HepG2 (cell line): Measurements from ENCODE around the gene REEP6. TPM values are rescaled to one million over a fixed set of nuclear protein-coding genes. Genes with fewer than 3 reads are reported as not detected.
A peak's percentile ranks its signal among the peaks of the same experiment; 100 is the strongest.

ENCODE experiments used
- ATAC-seq: fragments of 200-7000 bp; cut with Tn5 transposase; 3 replicates; pipeline ENCODE4 v1.9.1; 2020; ENCODE audit warnings: mild to moderate bottlenecking, moderate library complexity
- BruUV-seq: library from RNA; stranded (reverse); fragments of 400-500 nt; replicated peaks from 2 replicates; lab custom pipeline; 2021; lab: Mats Ljungman, UMichigan
- CTCF ChIA-PET: fragments of 300-600 bp; formaldehyde crosslinking; extraction: SDS; loops from one replicate; lab custom pipeline; 2021; ENCODE audit warnings: low total read pairs, inconsistent platforms, low intra/inter-chr PET ratio; lab: Yijun Ruan, JAX
- POLR2A ChIA-PET: fragments of 350-600 bp; sonication (Branson Sonifier 250); formaldehyde crosslinking; loops from one replicate; lab custom pipeline; 2020; ENCODE audit warnings: antibody characterized with exemption, inconsistent platforms; lab: Yijun Ruan, JAX
- DNase-seq: peaks from one replicate; pipeline ENCODE4 v3.0.0-alpha.2; 2015; ENCODE audit warnings: low spot score
- FAIRE-seq: peaks from 3 replicates; lab custom pipeline; 2011; peaks lifted over from hg19 to GRCh38; lab: Jason Lieb, UNC
- H2AFZ ChIP-seq: one replicate; pipeline ENCODE4 v1.6.1; 2011; ENCODE audit warnings: low read length, inconsistent platforms
- H3K27ac ChIP-seq: fragments of 300-600 bp; 3 replicates; pipeline ENCODE4 v1.8.0; 2011; ENCODE audit warnings: mixed run types, mild to moderate bottlenecking, mixed read lengths, low read length, inconsistent platforms; ENCODE audit not compliant: insufficient read depth; ENCODE audit errors: extremely low read length
- H3K27me3 ChIP-seq, 2 experiments: fragments of 200-600 bp in 1 of 2; 2 replicates in 1 of 2; 3 replicates in 1 of 2; pipeline versions ENCODE4 v1.6.0 to v1.8.0; 2011; ENCODE audit warnings: low read length in 2 of 2, mild to moderate bottlenecking in 2 of 2, moderate library complexity in 2 of 2, inconsistent platforms in 1 of 2; ENCODE audit not compliant: insufficient read depth in 2 of 2, control insufficient read depth in 1 of 2
- H3K36me3 ChIP-seq, 2 experiments: fragments of 200-600 bp in 1 of 2; replicated peaks in 1 of 2; 2 replicates in 1 of 2; 3 replicates in 1 of 2; pipeline versions ENCODE4 v1.5.1 to v1.8.0; 2011; ENCODE audit warnings: low read length in 2 of 2, inconsistent platforms in 1 of 2; ENCODE audit not compliant: insufficient read depth in 2 of 2, control insufficient read depth in 1 of 2
- H3K4me1 ChIP-seq: 2 replicates; pipeline ENCODE4 v1.5.1; 2012; ENCODE audit warnings: low read length, inconsistent platforms; ENCODE audit not compliant: insufficient read depth
- H3K4me2 ChIP-seq: 2 replicates; pipeline ENCODE4 v1.6.0; 2011; ENCODE audit warnings: low read depth, low read length, inconsistent platforms
- H3K4me3 ChIP-seq, 3 experiments: fragments of 200-600 bp in 1 of 3; sonication (generic), shearing (Covaris generic) in 1 of 3; replicated peaks in 1 of 3; 2 replicates each; pipeline ENCODE4 v1.5.1; 2011 to 2016; ENCODE audit warnings: low read length in 3 of 3, inconsistent platforms in 2 of 3, low read depth in 2 of 3, mild to moderate bottlenecking in 2 of 3, control low read depth in 1 of 3, mixed read lengths in 1 of 3; ENCODE audit not compliant: insufficient read depth in 1 of 3
- H3K79me2 ChIP-seq: one replicate; pipeline ENCODE4 v1.6.1; 2011; ENCODE audit warnings: low read length, inconsistent platforms; ENCODE audit not compliant: insufficient read depth
- H3K9ac ChIP-seq: 2 replicates; pipeline ENCODE4 v1.6.0; 2011; ENCODE audit warnings: mild to moderate bottlenecking, low read depth, low read length, inconsistent platforms; ENCODE audit not compliant: insufficient read depth
- H3K9me3 ChIP-seq: 2 replicates; pipeline ENCODE4 v1.5.1; 2012; ENCODE audit warnings: mild to moderate bottlenecking, low read length
- H4K20me1 ChIP-seq: 2 replicates; pipeline ENCODE4 v1.6.0; 2011; ENCODE audit warnings: inconsistent platforms, mild to moderate bottlenecking, low read length, moderate library complexity; ENCODE audit not compliant: insufficient read depth
- ATF4 ChIP-seq, 2 experiments: fragments of 450-650 bp in 1 of 2; sonication (generic) in 1 of 2; formaldehyde crosslinking; IDR thresholded peaks; 2 replicates each; pipeline versions ENCODE4 v1.5.0 to v1.8.0; 2020 to 2022; ENCODE audit warnings: mild to moderate bottlenecking in 1 of 2, missing genetic modification reagents in 1 of 2
- ATF7-NPFF ChIP-seq: sonication (generic); formaldehyde crosslinking; IDR thresholded peaks from 2 replicates; pipeline ENCODE4 v1.8.1; 2023; ENCODE audit warnings: mild to moderate bottlenecking, low read depth, missing genetic modification reagents, moderate library complexity
- ERF ChIP-seq: IDR thresholded peaks from 2 replicates; pipeline ENCODE4 v1.6.1; 2018; ENCODE audit warnings: missing biosample characterization, missing genetic modification reagents
- FOXK1 ChIP-seq: sonication (generic); formaldehyde crosslinking; IDR thresholded peaks from 2 replicates; pipeline ENCODE4 v1.4.0; 2020; ENCODE audit warnings: low read depth, missing genetic modification reagents, borderline replicate concordance
- MAX ChIP-seq: IDR thresholded peaks from 2 replicates; pipeline ENCODE4 v1.6.1; 2012; ENCODE audit warnings: inconsistent platforms
- NRL ChIP-seq: sonication (generic); formaldehyde crosslinking; IDR thresholded peaks from 2 replicates; pipeline ENCODE4 v1.5.0; 2020; ENCODE audit warnings: missing genetic modification reagents, mild to moderate bottlenecking, moderate library complexity, borderline replicate concordance
- PBX3 ChIP-seq: sonication (generic); formaldehyde crosslinking; IDR thresholded peaks from 2 replicates; pipeline ENCODE4 v1.8.1; 2023; ENCODE audit warnings: missing genetic modification reagents, inconsistent platforms, borderline replicate concordance
- ZFP91 ChIP-seq: sonication (generic); formaldehyde crosslinking; IDR thresholded peaks from 2 replicates; pipeline ENCODE4 v1.9.0; 2022; ENCODE audit warnings: missing genetic modification reagents, mild to moderate bottlenecking, borderline replicate concordance
- ZNF274 ChIP-seq: sonication (generic); formaldehyde crosslinking; IDR thresholded peaks from 2 replicates; pipeline ENCODE4 v1.5.1; 2020; ENCODE audit warnings: mild to moderate bottlenecking, missing genetic modification reagents
- ZNF501 ChIP-seq: sonication (generic); formaldehyde crosslinking; IDR thresholded peaks from 2 replicates; pipeline ENCODE4 v1.5.1; 2020; ENCODE audit warnings: mild to moderate bottlenecking, moderate library complexity, missing genetic modification reagents
- ZNF598 ChIP-seq: sonication (generic); formaldehyde crosslinking; IDR thresholded peaks from 2 replicates; pipeline ENCODE4 v1.5.1; 2020; ENCODE audit warnings: mild to moderate bottlenecking, missing genetic modification reagents, borderline replicate concordance
- ZNF614 ChIP-seq: IDR thresholded peaks from 2 replicates; pipeline ENCODE4 v1.6.1; 2018; ENCODE audit warnings: missing biosample characterization, missing genetic modification reagents, inconsistent platforms, borderline replicate concordance
- ZNF660 ChIP-seq: sonication (generic); formaldehyde crosslinking; IDR thresholded peaks from 2 replicates; pipeline ENCODE4 v1.5.1; 2020; ENCODE audit warnings: mild to moderate bottlenecking, low read depth, missing genetic modification reagents, borderline replicate concordance
- WGBS: methylation state at CpG from one replicate; pipeline ENCODE4 v1.1.6; 2017; ENCODE audit warnings: low lambda C conversion rate; 5-methylcytosine and 5-hydroxymethylcytosine counted together
- in situ Hi-C: cut with HindIII; loops from 2 replicates; pipeline ENCODE4 v1.10.0; 2017; ENCODE audit warnings: low pct_unique_long_range_greater_than_20kb; ENCODE audit not compliant: extremely low pct_ligation_motif_present
- intact Hi-C: fragments of 100-400 bp; cut with micrococcal nuclease; formaldehyde crosslinking; loops from one replicate; pipeline ENCODE4 v1.10.0; 2022; ENCODE audit not compliant: unreplicated experiment
- polyA plus RNA-seq, 8 experiments: library from polyadenylated mRNA; depleted of rRNA in 3 of 8; stranded (reverse) in 7 of 8; unstranded in 1 of 8; fragments of >200 nt; fragmentation: Illumina TruSeq in 4 of 8; extraction: Trizol in 4 of 8; gene quantifications; 2 replicates each; pipeline versions ENCODE4 v1.2.1 to v1.2.3, GENCODE V29; 2011 to 2016; ENCODE audit warnings: low read depth in 4 of 8, missing spikeins in 1 of 8, mixed read lengths in 1 of 8; ENCODE audit not compliant: insufficient read depth in 1 of 8
- total RNA-seq, 5 experiments: library from RNA; depleted of rRNA; stranded (reverse); fragments of >200 nt; fragmentation: Illumina TruSeq; extraction: Trizol; gene quantifications; 2 replicates each; pipeline ENCODE4 v1.2.3, GENCODE V29; 2016; ENCODE audit warnings: low read depth in 1 of 5
- TF ChIP-seq, protein P1 (sequence below): sonication (generic); formaldehyde crosslinking; IDR thresholded peaks from 2 replicates; pipeline ENCODE4 v1.4.0; 2020; ENCODE audit warnings: missing genetic modification reagents, borderline replicate concordance

The REEP6 gene
- total and polyA plus RNA-seq, 2 of the 13 experiments (the other 11 are each of a cell fraction or from before 2014, with no cell fraction given) = 10.0 to 28.8 TPM

DNA sequence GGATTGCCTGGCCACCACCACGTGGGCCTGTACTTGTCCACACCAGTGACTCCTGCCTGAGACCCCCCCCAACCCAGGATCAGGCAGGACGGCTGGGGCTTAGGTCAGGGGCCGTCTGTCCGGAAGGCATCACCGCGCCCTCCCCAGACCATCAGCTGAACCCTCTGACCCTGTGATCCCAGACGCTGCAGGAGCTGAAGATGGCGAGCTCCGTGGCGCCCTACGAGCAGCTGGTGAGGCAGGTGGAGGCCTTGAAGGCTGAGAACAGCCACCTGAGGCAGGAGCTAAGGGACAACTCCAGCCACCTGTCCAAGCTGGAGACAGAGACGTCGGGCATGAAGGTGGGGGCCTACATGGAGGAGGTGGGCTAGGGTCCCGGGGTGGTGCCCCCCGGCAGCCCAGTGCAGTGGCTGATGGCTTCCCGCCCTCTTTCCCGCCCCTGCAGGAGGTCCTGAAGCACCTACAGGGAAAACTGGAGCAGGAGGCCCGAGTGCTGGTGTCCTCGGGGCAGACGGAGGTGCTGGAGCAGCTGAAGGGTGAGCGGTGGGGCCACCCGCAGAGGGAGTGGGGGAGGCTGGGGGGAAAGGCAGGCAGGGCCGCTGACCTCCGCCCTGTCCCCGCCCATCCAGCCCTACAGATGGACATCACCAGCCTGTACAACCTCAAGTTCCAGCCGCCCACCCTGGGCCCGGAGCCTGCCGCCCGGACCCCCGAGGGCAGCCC lies 38.0 kb upstream of the REEP6 start:
- CTCF ChIA-PET = no interaction called here
- H3K4me1 ChIP-seq = peaks cover 48% of the 10 kb centered on the region
- H3K27me3 ChIP-seq = peaks cover 13 to 74% of the 10 kb centered on the region in 2 experiments
- H3K79me2 ChIP-seq = no peaks in the 10 kb centered on the region
- peak overlapping the region in 1 of 3 experiments; percentile 57; a peak in 2 of 6 replicates for H3K4me3 ChIP-seq
- in situ Hi-C loops (no loop called here), intact Hi-C loops (no loop called here)
- H3K9me3 ChIP-seq = no peaks in the 10 kb centered on the region
- DNase-seq = no peak
- POLR2A ChIA-PET = interaction anchor here (0.6 to 4.0 kb wide), 5 partner anchors 9 to 184 kb away, joined by 3 to 34 read pairs (median 5); partner anchors contain the start of genes REEP6 and UQCR11
- H3K9ac ChIP-seq = no peak overlapping the region
- no peak overlapping the region for H2AFZ ChIP-seq
- BruUV-seq = no TSS peak
- peak; percentile 2; the same call in 2 of the 3 replicates for ATAC-seq
- FAIRE-seq = no peak
- peaks cover 6% of the 10 kb centered on the region; the same call in 1 of the 2 replicates for H4K20me1 ChIP-seq
- no peak overlapping the region for H3K27ac ChIP-seq
- no peaks in the 10 kb centered on the region for H3K36me3 ChIP-seq
- H3K4me2 ChIP-seq = peak overlapping the region; percentile 66
- 11% methylated on average over 7 of the region's 30 CpGs for WGBS
- TF ChIP-seq NRL (CRISPR knock-in tag) (no peak), ATF4 (CRISPR knock-in tag; IDR thresholded peaks at IDR 0.05) (no peak), ERF (no peak), ZNF598 (CRISPR knock-in tag) (0 out of 2 replicates have a peak, but pooled peaks have one; percentile 16), ATF7-NPFF (CRISPR knock-in tag) (no peak), ZFP91 (peak; percentile 16; the same call in 1 of the 2 replicates), ZNF614 (CRISPR knock-in tag) (no peak), ZNF501 (CRISPR knock-in tag) (no peak), MAX (no peak), ZNF660 (CRISPR knock-in tag) (no peak), PBX3 (no peak), FOXK1 (no peak), ZNF274 (CRISPR knock-in tag) (0 out of 2 replicates have a peak, but pooled peaks have one; percentile 17)
- TF ChIP-seq, protein P1, sequence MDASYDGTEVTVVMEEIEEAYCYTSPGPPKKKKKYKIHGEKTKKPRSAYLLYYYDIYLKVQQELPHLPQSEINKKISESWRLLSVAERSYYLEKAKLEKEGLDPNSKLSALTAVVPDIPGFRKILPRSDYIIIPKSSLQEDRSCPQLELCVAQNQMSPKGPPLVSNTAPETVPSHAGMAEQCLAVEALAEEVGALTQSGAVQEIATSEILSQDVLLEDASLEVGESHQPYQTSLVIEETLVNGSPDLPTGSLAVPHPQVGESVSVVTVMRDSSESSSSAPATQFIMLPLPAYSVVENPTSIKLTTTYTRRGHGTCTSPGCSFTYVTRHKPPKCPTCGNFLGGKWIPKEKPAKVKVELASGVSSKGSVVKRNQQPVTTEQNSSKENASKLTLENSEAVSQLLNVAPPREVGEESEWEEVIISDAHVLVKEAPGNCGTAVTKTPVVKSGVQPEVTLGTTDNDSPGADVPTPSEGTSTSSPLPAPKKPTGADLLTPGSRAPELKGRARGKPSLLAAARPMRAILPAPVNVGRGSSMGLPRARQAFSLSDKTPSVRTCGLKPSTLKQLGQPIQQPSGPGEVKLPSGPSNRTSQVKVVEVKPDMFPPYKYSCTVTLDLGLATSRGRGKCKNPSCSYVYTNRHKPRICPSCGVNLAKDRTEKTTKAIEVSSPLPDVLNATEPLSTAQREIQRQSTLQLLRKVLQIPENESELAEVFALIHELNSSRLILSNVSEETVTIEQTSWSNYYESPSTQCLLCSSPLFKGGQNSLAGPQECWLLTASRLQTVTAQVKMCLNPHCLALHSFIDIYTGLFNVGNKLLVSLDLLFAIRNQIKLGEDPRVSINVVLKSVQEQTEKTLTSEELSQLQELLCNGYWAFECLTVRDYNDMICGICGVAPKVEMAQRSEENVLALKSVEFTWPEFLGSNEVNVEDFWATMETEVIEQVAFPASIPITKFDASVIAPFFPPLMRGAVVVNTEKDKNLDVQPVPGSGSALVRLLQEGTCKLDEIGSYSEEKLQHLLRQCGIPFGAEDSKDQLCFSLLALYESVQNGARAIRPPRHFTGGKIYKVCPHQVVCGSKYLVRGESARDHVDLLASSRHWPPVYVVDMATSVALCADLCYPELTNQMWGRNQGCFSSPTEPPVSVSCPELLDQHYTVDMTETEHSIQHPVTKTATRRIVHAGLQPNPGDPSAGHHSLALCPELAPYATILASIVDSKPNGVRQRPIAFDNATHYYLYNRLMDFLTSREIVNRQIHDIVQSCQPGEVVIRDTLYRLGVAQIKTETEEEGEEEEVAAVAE (CRISPR knock-in tag) = no peak
